KOPT-K1 (cell line): Measurements from ENCODE around the gene PKP4.

Experiments used
- H3K27ac ChIP-seq: fragments of 200-600 bp; sonication (generic); 2 replicates; pipeline ENCODE4 v1.5.1; 2016; ENCODE audit warnings: antibody characterized with exemption, mild to moderate bottlenecking, low read depth, low read length; ENCODE audit not compliant: poor library complexity, severe bottlenecking
- H3K36me3 ChIP-seq: fragments of 200-600 bp; sonication (generic); 2 replicates; pipeline ENCODE4 v1.5.1; 2017; ENCODE audit warnings: antibody characterized with exemption, mild to moderate bottlenecking, low read length, moderate library complexity; ENCODE audit not compliant: insufficient read depth
- H3K9me3 ChIP-seq: fragments of 200-600 bp; sonication (generic); 2 replicates; pipeline ENCODE4 v1.5.1; 2017; ENCODE audit warnings: antibody characterized with exemption, low read length, mild to moderate bottlenecking; ENCODE audit not compliant: insufficient read depth, poor library complexity, severe bottlenecking

The PKP4 gene

DNA sequence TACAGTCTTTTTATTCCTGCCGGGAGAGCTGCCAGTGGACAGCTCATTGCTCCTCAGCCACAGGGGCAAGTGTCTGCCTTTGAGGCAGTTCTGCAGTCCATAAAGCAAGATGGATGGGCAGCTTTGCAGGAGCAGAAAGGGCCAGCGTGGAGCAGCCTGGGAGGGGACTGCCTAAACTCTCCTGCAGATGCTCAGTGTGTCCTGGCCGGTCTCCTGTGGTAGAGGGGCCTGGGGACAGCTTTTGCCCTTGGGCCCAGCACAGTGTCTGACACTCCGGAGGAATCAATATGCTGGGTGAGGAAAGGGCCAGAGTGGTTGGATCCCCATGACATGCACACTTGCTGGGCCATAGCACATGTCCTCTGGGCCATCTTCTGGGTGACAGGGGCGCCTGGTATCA, 272.7 kb downstream of the PKP4 start:
- no peaks in the 10 kb centered on the region for H3K36me3 ChIP-seq
- H3K27ac ChIP-seq = no peak overlapping the region
- H3K9me3 ChIP-seq = no peaks in the 10 kb centered on the region

- no peak overlapping the region for H3K27ac ChIP-seq
- no peaks in the 10 kb centered on the region for H3K9me3 ChIP-seq
- H3K36me3 ChIP-seq = no peaks in the 10 kb centered on the region
Measured at GRCh38 chr2:158729873-158730620, 273.3 kb downstream of the PKP4 start.

GRCh38 chr2:158730621-158731140, 273.9 kb downstream of the PKP4 start:
- H3K9me3 ChIP-seq = no peaks in the 10 kb centered on the region
- no peaks in the 10 kb centered on the region for H3K36me3 ChIP-seq
- H3K27ac ChIP-seq = no peak overlapping the region

DNA sequence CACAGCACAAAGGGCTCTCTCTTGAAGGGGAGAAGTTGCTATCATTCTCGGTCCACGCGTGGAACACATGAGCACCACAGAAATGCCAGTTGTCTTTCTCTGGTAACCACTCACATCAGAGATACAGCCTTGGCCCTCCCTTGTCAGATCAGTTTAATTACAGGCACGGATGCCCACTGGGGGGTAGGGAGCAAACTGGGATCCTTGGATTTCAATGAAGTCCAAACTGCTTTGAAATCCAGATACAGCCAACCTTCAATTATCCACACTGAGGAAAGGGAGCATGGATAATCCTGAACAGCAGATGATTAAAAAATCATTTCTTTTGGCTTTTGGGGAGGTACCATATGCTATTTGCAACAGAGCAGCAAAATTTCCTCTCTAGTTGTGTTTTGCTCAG, 274.6 kb downstream of the PKP4 start:
- no peak overlapping the region for H3K27ac ChIP-seq
- H3K36me3 ChIP-seq = no peaks in the 10 kb centered on the region
- no peaks in the 10 kb centered on the region for H3K9me3 ChIP-seq
